CD4-positive, alpha-beta T cell treated with Interleukin-15 for 4 hours (primary cell): ENCODE measurements around the gene TLX3.
"Not testable (repeated sequence)": the region's sequence is repeated elsewhere in the genome, so short reads cannot be mapped to it uniquely, and the experiment has no call there.

ENCODE experiments used
- DNase-seq: peaks from one replicate; pipeline ENCODE4 v3.0.0-alpha.2; 2020; ENCODE audit warnings: low spot score

Gene TLX3

GRCh38 chr5:171308453-171309275, at the start of gene TLX3:
TSS of gene TLX3 (plus strand) at chr5:171309248. CDS start at chr5:171309366, 118 bp downstream.
- DNase-seq = no peak

GRCh38 chr5:171261361-171261760, 47.7 kb upstream of the TLX3 start:
- DNase-seq = no peak

GRCh38 chr5:171261904-171262303, 47.1 kb upstream of the TLX3 start:
- no peak for DNase-seq

GRCh38 chr5:171263181-171263580, 45.9 kb upstream of the TLX3 start:
- no peak for DNase-seq

GRCh38 chr5:171264843-171265242, 44.2 kb upstream of the TLX3 start:
- DNase-seq = peak; percentile 9

- DNase-seq = no peak
These were observed 40.1 kb upstream of the TLX3 start for GRCh38 chr5:171268700-171269620.

GRCh38 chr5:171269717-171270116, 39.3 kb upstream of the TLX3 start:
- DNase-seq = no peak

- no peak for DNase-seq
These were observed 38.9 kb upstream of the TLX3 start for GRCh38 chr5:171270136-171270535.

- no peak for DNase-seq
These were observed 37.2 kb upstream of the TLX3 start for GRCh38 chr5:171271798-171272197.

- DNase-seq = no peak
These were observed 35.8 kb upstream of the TLX3 start for GRCh38 chr5:171272996-171273970.

- no peak for DNase-seq
These were observed 33.1 kb upstream of the TLX3 start for GRCh38 chr5:171275841-171276544.

GRCh38 chr5:171283753-171284152, 25.3 kb upstream of the TLX3 start:
- DNase-seq = no peak

GRCh38 chr5:171285465-171285864, 23.6 kb upstream of the TLX3 start:
- no peak for DNase-seq

GRCh38 chr5:171288066-171288465, 21.0 kb upstream of the TLX3 start:
- DNase-seq = no peak

GRCh38 chr5:171291371-171291770, 17.7 kb upstream of the TLX3 start:
- DNase-seq = no peak

GRCh38 chr5:171295299-171295698, 13.7 kb upstream of the TLX3 start:
- DNase-seq = no peak

GRCh38 chr5:171295801-171296200, 13.2 kb upstream of the TLX3 start:
- no peak for DNase-seq

GRCh38 chr5:171297941-171298340, 11.1 kb upstream of the TLX3 start:
- DNase-seq = not testable (repeated sequence)

- no peak for DNase-seq
These were observed 9.8 kb upstream of the TLX3 start for GRCh38 chr5:171299228-171299627.

GRCh38 chr5:171299851-171300250, 9.2 kb upstream of the TLX3 start:
- DNase-seq = no peak

GRCh38 chr5:171300358-171300757, 8.7 kb upstream of the TLX3 start:
- no peak for DNase-seq
